ENCODE results near the gene SPTBN1.

DNA sequence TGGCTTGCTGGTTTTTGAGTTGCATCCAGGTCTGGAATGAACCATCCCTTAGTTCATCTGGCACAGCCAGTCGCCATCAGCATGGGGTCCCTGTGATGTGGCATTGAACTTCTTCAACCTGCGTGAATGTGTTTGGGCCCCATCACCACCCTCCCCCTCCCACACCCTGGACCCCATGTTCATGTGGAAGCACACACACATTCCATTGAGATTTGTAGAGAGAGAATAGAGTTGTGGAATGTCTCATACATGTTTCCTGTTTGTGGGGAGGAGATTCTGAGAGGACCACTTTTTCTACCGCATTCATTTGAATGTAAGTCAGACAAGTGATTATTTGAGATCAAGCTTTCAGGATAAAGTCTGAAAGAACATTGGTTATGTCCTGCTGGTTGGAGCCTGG is 149.7 kb downstream of the SPTBN1 start:
- TF ChIP-seq, protein P1, sequence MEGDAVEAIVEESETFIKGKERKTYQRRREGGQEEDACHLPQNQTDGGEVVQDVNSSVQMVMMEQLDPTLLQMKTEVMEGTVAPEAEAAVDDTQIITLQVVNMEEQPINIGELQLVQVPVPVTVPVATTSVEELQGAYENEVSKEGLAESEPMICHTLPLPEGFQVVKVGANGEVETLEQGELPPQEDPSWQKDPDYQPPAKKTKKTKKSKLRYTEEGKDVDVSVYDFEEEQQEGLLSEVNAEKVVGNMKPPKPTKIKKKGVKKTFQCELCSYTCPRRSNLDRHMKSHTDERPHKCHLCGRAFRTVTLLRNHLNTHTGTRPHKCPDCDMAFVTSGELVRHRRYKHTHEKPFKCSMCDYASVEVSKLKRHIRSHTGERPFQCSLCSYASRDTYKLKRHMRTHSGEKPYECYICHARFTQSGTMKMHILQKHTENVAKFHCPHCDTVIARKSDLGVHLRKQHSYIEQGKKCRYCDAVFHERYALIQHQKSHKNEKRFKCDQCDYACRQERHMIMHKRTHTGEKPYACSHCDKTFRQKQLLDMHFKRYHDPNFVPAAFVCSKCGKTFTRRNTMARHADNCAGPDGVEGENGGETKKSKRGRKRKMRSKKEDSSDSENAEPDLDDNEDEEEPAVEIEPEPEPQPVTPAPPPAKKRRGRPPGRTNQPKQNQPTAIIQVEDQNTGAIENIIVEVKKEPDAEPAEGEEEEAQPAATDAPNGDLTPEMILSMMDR (IDR thresholded peaks at IDR 0.05): no peak
- TF ChIP-seq POLR2A (IDR thresholded peaks at IDR 0.05) (no peak), POLR2AphosphoS5 (IDR thresholded peaks at IDR 0.05) (no peak), EP300 (IDR thresholded peaks at IDR 0.05) (no peak)

Data from gastroesophageal sphincter (tissue), 3 donors.